ENCODE results near the gene DCXR. TPM values are rescaled to one million over a fixed set of nuclear protein-coding genes. Genes with fewer than 3 reads are reported as not detected.

DCXR gene
- total RNA-seq, 1 donor from 2014 or later = 138 TPM

- peak; percentile 18 for ATAC-seq
Measured at GRCh38 chr17:82072827-82073226, 35.3 kb upstream of the DCXR start.

DNA sequence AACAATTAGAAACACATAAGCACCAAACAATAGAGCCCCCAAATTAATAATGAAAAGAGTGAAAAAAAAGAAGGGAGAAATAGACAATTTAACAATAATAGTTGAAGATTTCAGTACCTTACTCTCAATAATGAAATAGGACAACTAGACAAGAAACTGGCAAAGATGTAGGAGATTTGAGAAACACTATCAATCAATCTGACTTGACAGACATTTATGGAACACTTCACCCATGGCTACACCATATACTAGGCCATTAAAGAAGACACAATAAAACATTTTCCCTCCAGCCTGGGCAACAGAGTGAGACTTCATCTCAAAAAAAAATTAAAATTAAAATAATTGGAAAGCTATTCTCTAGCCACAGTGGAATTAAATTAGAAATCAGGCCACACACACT lies 33.1 kb upstream of the DCXR start:
- ATAC-seq = no peak

- peak; percentile 64 for ATAC-seq
Measured at GRCh38 chr17:82065638-82066303, 28.3 kb upstream of the DCXR start, which contains the start of gene DUS1L. Gene DUS1L, minus strand, starts transcription at chr17:82065804. Its CDS starts 745 bp downstream, at chr17:82065059.

GRCh38 chr17:82065193-82065637 lies 27.7 kb upstream of the DCXR start:
- ATAC-seq = peak; percentile 12

GRCh38 chr17:82064433-82065192 lies 27.1 kb upstream of the DCXR start:
- peak; percentile 69 for ATAC-seq

DNA sequence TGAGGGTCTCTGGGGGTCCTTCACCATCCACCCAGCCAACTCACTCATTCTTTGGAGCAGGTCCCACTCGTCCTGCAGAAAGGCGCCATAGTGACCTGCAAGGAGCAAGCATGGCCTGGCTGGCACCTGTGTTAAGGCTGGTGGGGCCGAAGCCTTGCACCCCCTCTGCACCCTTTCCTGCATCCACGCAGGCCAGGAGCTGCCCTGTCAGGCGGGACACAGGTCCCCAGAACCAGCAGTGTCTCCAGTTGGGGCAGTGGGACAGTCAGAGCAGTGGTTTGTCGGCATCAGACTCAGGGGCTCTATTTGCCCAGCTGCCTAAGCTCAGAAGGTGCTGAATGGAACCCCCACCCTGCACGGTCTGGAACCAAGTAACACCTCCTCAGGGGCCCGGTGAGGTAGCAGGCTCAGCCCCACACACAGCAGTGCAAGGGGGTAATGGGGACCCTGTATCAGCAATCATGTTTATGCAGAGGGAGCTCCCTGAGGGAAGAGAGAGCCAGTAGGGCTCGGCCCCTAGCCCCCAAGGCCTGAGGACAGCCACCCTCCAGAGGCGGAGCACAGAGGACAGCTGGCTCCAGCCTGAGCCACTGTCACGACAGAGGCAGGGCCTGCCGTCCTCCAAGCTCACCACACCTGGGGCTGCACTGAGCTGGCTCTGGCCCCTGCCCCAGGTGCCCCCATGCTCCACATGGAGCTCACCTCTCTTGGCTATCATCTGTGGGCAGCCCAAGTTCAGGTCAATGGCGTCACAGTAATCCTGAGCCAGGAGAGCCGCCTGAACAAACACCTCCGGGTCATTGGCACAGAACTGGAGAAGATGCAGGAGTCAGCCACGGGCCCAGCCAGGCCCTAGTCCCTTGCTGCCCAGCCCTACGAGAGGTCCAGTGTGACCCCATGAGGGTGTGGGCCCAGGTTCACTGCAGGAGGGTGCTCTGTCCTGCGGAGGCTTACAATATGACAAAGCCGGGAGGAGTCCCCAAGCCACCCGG lies 26.2 kb upstream of the DCXR start:
- ATAC-seq = peak; percentile 2

GRCh38 chr17:82062984-82063368 lies 25.5 kb upstream of the DCXR start:
- no peak for ATAC-seq

- ATAC-seq = no peak
Measured at GRCh38 chr17:82062076-82062983, 24.8 kb upstream of the DCXR start.

GRCh38 chr17:82061047-82061925 lies 23.8 kb upstream of the DCXR start:
- ATAC-seq = no peak

DNA sequence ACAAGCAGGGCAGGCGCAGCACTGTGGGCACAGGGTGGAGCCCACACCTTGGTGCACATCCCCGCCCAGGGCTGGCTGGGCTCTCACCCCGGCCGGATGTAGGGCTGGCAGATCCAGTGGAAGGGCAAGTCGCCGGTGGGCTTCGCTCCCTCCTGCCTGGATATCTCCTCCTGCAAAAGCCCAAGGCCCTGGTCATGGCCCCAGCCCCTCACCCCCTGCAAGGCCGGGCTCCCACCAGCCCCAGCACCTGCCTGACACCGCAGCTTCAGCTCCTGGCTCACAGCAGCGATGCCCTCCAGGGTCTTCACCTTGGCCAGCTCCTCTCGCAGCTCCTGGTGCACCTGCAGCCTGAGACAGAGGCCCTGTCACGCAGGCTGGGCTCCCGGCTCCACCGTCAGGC lies 23.1 kb upstream of the DCXR start:
- no peak for ATAC-seq

- ATAC-seq = no peak
Measured at GRCh38 chr17:82060001-82060380, 22.5 kb upstream of the DCXR start.

GRCh38 chr17:82059272-82060000 lies 21.9 kb upstream of the DCXR start:
- no peak for ATAC-seq

DNA sequence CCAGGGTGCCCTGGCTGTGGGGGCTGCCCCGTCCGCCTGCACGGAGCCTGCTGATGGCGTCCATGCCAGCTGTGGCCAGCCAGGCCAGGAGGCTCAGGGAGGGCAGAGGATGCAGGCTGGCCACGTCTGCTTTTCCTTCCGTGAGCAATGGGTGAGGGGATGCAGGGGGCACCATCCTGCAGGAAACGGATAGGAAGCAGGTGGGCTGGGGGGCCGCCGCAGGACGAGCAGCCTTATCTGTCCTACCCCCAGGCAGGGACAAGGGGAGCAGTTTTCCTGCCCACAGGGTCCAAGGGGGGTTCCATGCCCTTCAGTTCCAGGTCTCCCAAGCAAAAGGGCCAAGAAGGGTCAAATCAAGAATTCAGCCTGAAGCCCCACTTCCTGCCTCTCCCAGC lies 21.4 kb upstream of the DCXR start:
- ATAC-seq = no peak

DNA sequence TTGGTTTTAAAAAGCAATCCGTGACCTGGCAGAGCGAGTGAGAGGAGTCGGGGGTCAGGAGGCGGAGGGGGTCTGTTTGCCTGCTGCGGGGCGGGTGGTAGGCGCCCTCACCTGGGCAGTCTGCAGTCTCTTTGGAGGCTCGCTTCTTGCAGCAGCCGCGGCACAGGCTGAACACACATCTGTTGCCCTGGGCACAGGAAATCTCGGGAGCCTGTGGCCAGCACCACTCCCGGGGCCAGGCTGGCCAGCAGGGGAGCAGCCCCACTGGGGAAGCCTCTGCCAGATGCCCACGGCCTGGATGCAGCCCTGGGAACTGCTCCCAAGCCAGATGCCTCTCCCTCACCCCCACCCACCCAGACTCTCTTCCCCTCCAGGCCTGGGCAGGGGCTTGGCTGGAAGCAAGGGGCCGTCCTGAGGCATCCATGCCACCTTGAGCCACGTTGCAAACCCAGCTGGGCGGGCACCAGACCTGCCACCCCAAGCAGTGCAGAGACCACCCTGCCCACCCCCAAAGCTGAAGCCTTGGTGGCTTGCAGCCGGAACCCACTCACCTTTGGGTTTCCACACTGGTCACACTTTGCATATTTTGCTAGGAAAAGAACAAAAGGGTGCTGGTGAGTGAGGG lies 20.8 kb upstream of the DCXR start:
- no peak for ATAC-seq

- ATAC-seq = no peak
Measured at GRCh38 chr17:82056729-82057621, 19.5 kb upstream of the DCXR start.

DNA sequence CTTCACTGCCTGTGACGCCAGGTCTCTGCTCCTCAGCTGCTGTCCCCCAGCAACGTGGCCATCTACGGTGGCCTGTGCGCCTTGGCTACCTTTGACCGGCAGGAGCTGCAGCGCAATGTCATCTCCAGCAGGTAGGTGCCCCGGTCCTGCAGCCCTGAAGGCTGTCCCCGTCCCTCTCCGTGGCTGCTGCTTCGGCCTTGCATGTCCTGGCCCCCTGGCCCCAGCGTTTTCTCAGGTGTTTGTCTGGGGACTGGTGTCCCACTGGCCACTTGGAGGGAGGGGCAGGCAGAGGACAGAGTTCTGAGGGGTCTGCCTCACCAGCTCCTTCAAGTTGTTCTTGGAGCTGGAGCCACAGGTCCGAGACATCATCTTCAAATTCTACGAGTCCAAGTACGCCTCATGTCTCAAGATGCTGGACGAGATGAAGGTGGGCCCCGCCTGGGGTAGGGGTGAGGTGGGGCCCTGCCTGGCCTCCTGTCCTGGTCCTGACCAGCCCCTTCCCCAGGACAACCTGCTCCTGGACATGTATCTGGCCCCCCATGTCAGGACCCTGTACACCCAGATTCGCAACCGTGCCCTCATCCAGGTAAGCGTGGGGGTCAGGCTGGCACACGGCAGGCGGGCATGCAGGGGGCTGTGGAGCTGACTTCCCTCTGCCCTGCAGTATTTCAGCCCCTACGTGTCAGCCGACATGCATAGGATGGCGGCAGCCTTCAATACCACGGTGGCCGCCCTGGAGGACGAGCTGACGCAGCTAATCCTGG lies 18.6 kb upstream of the DCXR start:
- no peak for ATAC-seq

All from esophagus mucosa (tissue), 1 donor.